ENCODE results near the gene TEPSIN.

- TF ChIP-seq POLR2A (IDR thresholded peaks at IDR 0.05) (no peak), CTCF (IDR thresholded peaks at IDR 0.05) (no peak), POLR2AphosphoS5 (IDR thresholded peaks at IDR 0.05) (no peak), EP300 (IDR thresholded peaks at IDR 0.05; ENCODE audit: low read depth) (no peak)
Observed at GRCh38 chr17:81251709-81252301, 12.9 kb upstream of the TEPSIN start.

All from transverse colon (tissue), 4 donors.